A549 (cell line): Measurements from ENCODE around the gene PATE1.
"Not testable (repeated sequence)": the region's sequence is repeated elsewhere in the genome, so short reads cannot be mapped to it uniquely, and the experiment has no call there.

Experiments used
- CTCF ChIP-seq: fragments of >200 bp; sonication (Bioruptor Twin); formaldehyde crosslinking; IDR thresholded peaks from 3 replicates; pipeline ENCODE4 v1.5.1; 2016
- FOXS1 ChIP-seq: fragments of 250-450 bp; sonication (Bioruptor Pico); IDR thresholded peaks from 2 replicates; pipeline ENCODE4 v1.5.0; 2020; ENCODE audit warnings: mild to moderate bottlenecking, moderate library complexity
- GATA3 ChIP-seq: IDR thresholded peaks from 2 replicates; pipeline ENCODE4 v1.6.1; 2012; ENCODE audit warnings: borderline replicate concordance
- HDAC2 ChIP-seq: fragments of 200-600 bp; sonication (generic); IDR thresholded peaks from 2 replicates; pipeline ENCODE4 v1.6.1; 2016
- HOXB5 ChIP-seq: fragments of 250-450 bp; sonication (Bioruptor Pico); IDR thresholded peaks from 2 replicates; pipeline ENCODE4 v1.5.0; 2020; ENCODE audit warnings: mild to moderate bottlenecking, moderate library complexity
- NR3C1 ChIP-seq: fragments of >200 bp; sonication (Bioruptor Twin); formaldehyde crosslinking; IDR thresholded peaks from 3 replicates; pipeline ENCODE4 v1.6.1; 2017
- POLR2A ChIP-seq: IDR thresholded peaks from 2 replicates; pipeline ENCODE4 v1.6.1; 2012; ENCODE audit warnings: mild to moderate bottlenecking, low read length
- RAD21 ChIP-seq, 2 experiments: fragments of >200 bp in 1 of 2; sonication (Bioruptor Twin) in 1 of 2; formaldehyde crosslinking in 1 of 2; IDR thresholded peaks in 1 of 2; conservative IDR thresholded peaks in 1 of 2; 2 replicates in 1 of 2; 3 replicates in 1 of 2; pipeline ENCODE4 v1.6.1; 2012 to 2018; ENCODE audit warnings: inconsistent platforms in 1 of 2
- RCOR1 ChIP-seq: fragments of 150-350 bp; IDR thresholded peaks from 2 replicates; pipeline ENCODE4 v1.6.1; 2014; ENCODE audit warnings: antibody characterized with exemption, low read length, low read depth
- TFCP2L1 ChIP-seq: fragments of 250-450 bp; sonication (Bioruptor Pico); IDR thresholded peaks from 2 replicates; pipeline ENCODE4 v1.5.0; 2021; ENCODE audit warnings: mild to moderate bottlenecking

- not testable (repeated sequence) for TF ChIP-seq CTCF; TFCP2L1 (CRISPR knock-in tag); RCOR1; POLR2A; RAD21 (conservative IDR thresholded peaks at IDR 0.05 in 1 of 2, IDR thresholded peaks at IDR 0.05 in 1 of 2); HOXB5 (CRISPR knock-in tag); NR3C1; FOXS1 (CRISPR knock-in tag); GATA3; HDAC2
These were observed 41.4 kb upstream of the PATE1 start for GRCh38 chr11:125704686-125705085.
